ENCODE data around the gene TRABD2B.

Gene TRABD2B

GRCh38 chr1:47997289-47998200 lies at the start of gene TRABD2B:
TRABD2B (minus strand) TSS chr1:47997385.
- peak; percentile 74 to 89 (median 83) for DNase-seq

- DNase-seq: no peak
These were observed 47.1 kb upstream of the TRABD2B start for GRCh38 chr1:48044311-48044710.

- DNase-seq: no peak
These were observed 46.4 kb upstream of the TRABD2B start for GRCh38 chr1:48043622-48044021.

- DNase-seq: no peak
These were observed 43.0 kb upstream of the TRABD2B start for GRCh38 chr1:48040154-48040553.

DNA sequence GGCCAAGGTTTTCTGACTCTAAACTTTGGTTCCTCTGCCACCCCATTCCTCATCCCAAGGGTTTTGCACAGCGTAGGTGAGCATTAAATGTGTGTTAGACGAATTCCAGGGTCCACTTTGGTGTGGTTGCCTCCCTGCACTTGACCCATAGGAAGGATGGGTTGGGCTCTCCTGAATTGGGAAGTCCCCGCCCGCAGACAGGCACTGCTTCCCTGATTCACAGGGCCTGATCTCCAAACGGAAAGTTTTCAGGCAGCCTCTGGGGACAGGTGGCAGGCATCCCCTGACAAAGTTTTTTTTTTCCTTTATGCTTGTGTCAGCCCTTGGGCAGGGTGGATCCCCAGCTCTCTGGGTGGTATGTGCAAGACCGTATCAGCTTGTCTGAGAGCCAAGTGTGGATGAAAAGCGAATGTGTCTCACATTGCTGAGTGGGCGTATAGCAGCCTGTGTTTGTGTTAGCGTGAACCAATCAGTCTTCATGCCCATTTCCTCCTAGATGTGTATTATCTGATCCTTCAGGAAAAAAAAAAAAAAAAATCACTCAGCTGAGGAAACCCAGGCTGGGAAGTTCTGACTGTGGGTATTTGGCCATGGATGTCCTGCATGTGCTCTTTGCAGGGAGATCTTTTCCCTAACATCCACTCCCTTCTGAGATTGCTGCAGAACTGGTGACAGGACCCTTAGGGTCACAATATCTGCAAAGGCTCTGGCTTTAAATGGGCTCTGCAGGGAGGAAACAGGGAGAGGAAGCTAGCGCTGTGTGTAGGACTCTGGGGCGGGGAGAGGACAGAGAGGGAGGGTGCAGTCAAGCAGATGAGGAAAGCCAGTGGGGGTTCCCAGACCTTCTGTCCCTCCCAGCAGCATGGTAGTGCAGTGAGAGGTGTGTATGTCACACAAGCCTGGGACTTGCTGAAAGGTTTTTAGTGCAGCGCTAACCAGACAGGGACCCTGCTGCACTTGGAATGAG lies 42.2 kb upstream of the TRABD2B start:
- peak; percentile 20 to 61 (median 27) for DNase-seq

DNA sequence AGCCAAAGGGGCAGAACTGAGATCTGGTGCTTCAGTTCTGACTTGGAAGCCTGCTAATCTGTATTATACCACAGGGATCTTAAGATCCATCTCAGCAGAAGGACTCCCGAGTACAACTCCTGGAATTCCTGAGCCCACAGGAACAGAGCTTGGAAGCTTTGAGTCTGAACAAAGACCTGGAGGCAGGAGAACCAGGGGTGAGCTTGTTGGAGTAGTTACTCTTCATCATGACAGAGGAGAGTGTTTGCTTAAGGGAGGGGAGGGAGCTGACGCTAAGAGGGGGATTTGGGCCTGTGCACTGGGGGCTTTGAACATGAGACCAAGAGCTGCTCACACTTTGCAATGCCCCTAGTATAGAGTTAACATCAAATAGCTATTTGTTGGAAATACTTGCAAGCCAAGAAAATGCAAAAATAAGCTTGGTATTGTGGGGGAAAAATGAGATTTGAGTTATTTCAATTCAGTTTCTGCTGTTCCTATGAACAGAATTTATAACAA lies 41.1 kb upstream of the TRABD2B start:
- DNase-seq: no peak

DNA sequence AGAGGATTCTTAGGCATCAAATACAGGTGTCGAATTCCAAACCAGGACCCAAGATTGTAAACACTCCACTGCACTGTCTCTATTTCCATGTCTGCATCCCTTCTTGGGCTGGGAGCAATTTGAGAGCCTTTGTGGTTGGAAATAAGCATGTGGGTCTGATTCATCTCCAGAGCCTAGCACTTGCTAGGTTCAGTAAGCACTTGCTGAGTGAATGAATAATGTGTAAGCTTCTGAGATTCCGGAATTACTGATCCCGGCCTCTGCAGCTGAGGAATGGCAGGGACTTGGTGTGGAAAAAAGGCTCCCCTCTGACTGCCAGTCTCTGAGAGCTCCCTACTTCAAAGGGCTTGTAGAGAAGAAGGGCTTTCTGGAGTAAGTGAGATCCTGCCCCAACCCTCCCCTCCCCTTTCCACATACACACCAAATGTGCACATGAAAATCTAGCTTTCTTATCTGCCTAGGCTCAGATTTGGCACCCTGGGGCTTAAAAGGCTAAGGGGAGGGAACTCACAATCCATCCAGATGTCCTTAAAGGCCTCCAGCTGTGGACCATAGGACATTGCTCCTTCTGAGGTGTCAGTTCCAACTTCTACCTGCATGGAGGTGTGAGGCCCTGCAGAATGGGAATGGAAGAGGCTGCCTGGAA lies 39.6 kb upstream of the TRABD2B start:
- DNase-seq: no peak

- DNase-seq: no peak
These were observed 38.4 kb upstream of the TRABD2B start for GRCh38 chr1:48035371-48036141.

DNA sequence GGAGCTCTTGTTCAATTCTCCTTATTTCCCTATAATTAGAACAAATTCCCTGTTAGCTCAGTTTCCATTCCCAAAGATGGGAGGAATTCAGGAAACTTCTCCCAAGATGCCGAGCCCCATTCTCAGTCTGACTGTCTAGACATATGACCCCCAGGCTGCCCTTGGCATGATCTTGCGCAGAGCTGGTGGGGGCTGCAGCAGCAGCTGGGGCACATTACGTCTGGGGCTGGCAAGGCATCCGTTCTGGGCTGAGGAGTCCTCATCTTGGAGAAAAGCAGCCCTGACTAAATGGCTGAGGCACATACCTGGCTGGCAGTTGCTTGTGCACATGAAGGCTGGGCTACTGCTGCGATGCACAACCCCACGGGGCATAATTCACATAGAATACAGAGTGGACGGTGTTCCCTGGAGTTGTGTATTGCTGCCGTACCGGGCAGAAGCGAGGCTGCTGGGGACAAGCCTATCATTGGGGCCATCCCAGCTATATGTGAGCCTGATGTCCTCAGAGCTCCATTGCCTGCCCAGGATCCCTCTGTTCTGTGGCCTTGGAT lies 36.4 kb upstream of the TRABD2B start:
- DNase-seq: no peak

- peak in 1 of 3 donors; percentile 3 for DNase-seq
These were observed 34.5 kb upstream of the TRABD2B start for GRCh38 chr1:48031676-48032075.

- no peak for DNase-seq
These were observed 33.6 kb upstream of the TRABD2B start for GRCh38 chr1:48030696-48031365.

GRCh38 chr1:48030211-48030610 lies 33.0 kb upstream of the TRABD2B start:
- DNase-seq: no peak

DNA sequence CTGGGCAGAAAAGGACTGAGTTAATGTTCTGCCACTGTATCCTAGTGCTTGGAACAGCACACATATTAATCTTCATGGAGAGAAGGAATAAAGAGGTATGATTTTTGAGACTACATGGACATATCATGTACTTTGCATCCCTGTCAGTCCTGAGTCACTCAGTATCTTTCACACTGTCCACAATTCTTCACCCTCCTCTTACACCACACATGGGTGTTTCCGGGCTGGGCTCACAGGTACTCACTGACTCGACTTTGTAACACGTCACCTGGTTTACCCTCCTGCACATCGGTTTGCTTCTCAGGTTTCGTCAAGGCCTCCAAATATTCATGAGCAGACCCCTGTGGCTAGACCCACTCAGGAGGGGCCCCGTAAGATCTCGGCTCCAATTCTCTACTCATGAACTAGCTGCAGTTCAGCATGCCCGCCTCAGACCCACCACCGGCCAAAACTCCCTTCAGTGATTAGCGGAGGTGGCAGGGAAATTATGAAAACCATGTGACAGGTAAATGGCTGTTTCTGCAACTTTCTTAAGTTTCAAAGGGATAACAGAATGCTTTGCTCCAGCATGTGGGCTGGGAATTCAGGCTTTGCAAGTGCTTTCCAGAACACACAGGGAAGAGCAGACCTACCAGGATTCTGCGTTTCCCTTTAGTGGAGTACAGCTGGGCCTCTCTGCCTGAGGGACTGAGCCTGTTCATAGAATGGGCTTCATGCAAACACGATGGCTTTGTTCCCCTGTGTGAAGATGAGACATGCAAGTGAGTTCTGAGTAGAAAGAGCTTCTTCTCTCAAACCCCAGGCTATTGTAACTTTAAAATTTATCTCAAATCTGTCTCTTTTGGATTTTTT lies 31.3 kb upstream of the TRABD2B start:
- no peak for DNase-seq

DNA sequence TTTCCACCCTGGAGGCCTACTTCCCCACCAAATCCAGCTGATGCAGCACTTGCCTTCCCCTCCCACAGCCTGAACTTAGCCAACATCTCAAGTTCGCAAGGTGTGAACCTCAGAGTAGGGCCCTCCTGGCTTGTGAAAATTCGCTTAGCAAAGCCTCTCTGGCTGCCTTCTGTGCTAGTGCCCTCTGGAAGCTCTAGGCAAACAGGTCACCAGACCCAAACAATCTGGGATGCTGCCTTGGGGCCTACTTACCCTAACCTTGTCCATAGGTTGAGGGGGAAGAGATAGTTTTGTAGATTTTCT lies 30.3 kb upstream of the TRABD2B start:
- no peak for DNase-seq

GRCh38 chr1:48026701-48027532 lies 29.7 kb upstream of the TRABD2B start:
- DNase-seq: no peak

DNA sequence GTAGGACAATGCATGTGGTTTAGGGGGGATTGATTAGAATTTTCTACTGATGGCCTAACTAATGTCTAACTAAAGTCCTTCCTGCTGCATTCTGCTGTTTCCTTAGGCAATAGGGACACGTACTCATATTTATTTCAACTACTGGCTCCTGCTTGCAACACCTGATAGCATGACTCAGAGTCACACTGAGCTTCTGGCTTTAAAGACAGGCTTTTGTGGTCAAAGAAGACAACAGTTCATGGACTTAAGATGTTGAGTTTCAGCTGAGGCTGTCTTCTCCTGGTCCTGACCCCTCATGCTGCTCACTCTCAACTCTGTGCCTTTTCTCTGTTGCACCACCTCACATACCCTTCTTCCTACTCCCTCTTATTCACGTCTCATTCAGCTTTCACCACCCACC lies 29.1 kb upstream of the TRABD2B start:
- peak in 2 of 3 donors; percentile 12 to 17 for DNase-seq

DNA sequence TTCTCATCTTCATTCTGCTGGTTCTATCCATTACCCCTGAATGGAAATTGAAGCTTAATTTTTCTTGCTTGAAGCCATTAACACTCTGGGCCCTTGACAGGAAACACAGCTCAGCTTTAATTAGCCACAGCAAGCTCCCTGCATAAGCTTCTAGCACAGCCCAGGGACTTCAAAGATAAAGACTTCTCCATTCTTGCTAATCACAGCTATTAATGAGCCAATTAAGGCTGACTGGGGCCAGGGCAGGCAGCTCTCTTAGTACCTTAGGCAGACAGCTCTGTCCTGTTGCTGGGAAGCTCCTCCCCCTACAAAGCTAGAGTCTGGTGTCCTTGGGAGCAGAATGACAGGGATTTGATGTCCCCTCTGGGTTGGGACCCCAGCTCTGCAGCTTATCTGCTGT lies 27.9 kb upstream of the TRABD2B start:
- DNase-seq: no peak

DNA sequence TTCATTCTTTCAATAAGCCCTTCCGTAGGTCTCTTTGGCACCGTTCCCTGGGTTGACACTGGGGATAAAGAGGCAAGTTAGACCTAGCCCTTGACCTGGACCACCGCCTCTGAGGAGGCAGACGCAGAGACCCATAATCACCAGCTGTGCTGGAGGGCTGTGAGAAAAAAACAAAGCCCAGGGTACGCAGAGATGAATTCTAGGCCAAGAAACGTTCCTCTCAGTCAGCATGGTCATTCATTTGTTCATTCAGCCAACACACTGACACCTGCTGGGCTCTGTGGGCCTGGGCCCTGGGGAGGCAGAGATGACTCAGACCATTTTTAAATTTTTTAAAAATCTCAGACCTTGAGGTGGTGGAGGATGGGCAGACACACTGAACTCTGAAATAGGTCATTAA lies 26.3 kb upstream of the TRABD2B start:
- no peak for DNase-seq

GRCh38 chr1:48022306-48022705 lies 25.1 kb upstream of the TRABD2B start:
- no peak for DNase-seq
